ENCODE results near the gene ACTMAP.

ACTMAP gene

GRCh38 chr19:40723661-40724254 lies 26.5 kb downstream of the ACTMAP start:
- no peak for TF ChIP-seq CTCF (IDR thresholded peaks at IDR 0.05; ENCODE audit: borderline replicate concordance, insufficient read depth, low read depth, low read length)

DNA sequence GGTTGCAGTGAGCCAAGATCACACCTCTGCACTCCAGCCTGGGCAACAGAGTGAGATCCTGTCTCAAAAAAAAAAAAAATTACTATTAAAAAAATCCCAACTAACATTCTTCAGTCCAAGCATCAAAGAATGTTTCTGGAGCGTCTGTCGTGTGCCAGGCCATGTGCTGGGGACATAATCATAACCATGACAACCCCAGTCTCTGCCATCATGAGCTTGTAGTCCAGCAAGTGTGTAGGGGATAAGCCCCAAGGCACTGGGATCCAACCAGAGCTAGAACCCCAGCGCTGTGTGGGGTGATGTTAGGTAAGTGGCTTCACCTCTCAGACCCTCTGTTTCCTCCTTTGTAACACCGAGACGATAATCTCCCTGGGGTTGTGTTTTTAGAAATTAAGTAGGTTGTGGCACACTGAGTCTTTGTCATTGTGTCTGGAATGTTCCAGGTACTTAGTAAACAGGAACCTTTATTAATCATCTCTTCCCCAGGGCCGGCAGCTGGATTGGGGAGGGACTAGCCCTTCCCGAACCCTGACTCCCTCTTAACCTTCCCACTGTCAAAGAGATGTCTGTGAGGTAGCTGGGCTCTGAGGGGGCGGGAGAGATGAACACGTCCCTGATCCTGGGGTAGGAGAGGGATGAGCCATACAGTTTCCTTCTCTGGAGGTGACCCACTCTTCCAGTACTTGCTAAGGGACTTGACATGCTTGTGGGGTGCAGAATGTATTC lies 28.2 kb downstream of the ACTMAP start:
- TF ChIP-seq CTCF (IDR thresholded peaks at IDR 0.05; ENCODE audit: borderline replicate concordance, insufficient read depth, low read depth, low read length) = no peak

More at GRCh38 chr19:40723661-40724254, 26.5 kb downstream of the ACTMAP start:
- no peak overlapping the region for H3K4me3 ChIP-seq (ENCODE audit: low read depth, low read length)

GRCh38 chr19:40721140-40721486 lies 29.2 kb downstream of the ACTMAP start:
- TF ChIP-seq CTCF (IDR thresholded peaks at IDR 0.05; ENCODE audit: borderline replicate concordance, insufficient read depth, low read depth, low read length) = no peak
- no peak overlapping the region for H3K4me3 ChIP-seq (ENCODE audit: low read depth, low read length)

More for the DNA sequence above, 28.2 kb downstream of the ACTMAP start:
- H3K4me3 ChIP-seq (ENCODE audit: low read depth, low read length) = no peak overlapping the region

DNA sequence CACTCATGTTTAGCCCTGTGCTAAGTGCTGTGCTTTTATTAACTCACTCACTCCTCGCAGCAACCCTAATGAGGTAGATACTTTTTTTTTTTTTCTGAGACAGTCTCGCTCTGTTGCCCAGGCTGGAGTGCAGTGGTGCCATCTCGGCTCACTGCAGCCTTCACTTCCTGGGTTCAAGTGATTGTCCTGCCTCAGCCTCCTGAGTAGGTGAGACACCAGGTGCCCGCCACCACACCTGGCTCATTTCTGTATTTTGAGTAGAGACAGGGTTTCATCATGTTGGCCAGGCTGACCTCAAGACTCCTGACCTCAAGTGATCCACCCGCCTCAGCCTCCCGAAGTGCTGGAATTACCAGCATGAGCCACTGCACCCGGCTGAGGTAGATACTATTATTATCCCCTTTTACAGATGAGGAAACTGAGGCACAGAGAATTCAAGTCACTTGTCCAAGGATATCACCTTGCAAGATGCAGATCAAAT lies 30.8 kb downstream of the ACTMAP start:
- TF ChIP-seq CTCF (IDR thresholded peaks at IDR 0.05; ENCODE audit: borderline replicate concordance, insufficient read depth, low read depth, low read length) = no peak
- peak overlapping the region; percentile 71 for H3K4me3 ChIP-seq (ENCODE audit: low read depth, low read length)

DNA sequence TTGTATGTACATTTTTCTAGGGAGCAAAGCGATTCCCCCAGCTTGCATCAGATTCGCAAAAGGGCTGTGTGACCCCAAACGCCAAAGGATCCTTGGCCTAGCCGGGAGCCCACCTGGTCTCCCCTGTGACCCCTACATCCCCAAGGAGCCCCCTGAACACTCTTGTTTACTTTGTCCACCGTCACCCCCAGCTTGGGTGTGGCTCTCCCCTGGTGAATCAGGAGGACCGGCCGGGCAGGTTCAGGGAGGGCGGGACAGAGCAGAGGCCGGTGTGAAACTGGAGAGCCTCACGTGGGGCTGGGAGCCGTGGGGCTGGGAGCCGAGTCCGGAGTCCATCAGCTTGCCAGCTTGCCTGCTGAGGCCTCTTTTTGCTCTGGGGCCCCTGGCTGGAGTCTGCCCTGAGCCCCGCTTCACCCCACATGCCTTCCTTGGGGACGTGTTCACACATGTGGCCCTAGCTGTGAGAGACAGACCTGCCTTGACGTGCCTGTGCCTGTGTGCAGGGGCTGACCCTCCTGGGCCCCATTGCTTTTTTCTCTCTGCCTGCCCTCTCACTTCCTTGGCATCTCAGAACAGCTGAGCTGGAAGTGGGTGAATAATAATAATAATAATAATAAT lies 31.4 kb downstream of the ACTMAP start:
- H3K4me3 ChIP-seq (ENCODE audit: low read depth, low read length) = peak overlapping the region; percentile 71
- TF ChIP-seq CTCF (IDR thresholded peaks at IDR 0.05; ENCODE audit: borderline replicate concordance, insufficient read depth, low read depth, low read length) = no peak

GRCh38 chr19:40717880-40718773 lies 32.1 kb downstream of the ACTMAP start:
- H3K4me3 ChIP-seq (ENCODE audit: low read depth, low read length) = peak overlapping the region; percentile 71
- TF ChIP-seq CTCF (IDR thresholded peaks at IDR 0.05; ENCODE audit: borderline replicate concordance, insufficient read depth, low read depth, low read length) = no peak
